ENCODE data around the gene MIEN1.
"Not testable (repeated sequence)": the region's sequence is repeated elsewhere in the genome, so short reads cannot be mapped to it uniquely, and the experiment has no call there.

Gene MIEN1, protein sequence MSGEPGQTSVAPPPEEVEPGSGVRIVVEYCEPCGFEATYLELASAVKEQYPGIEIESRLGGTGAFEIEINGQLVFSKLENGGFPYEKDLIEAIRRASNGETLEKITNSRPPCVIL

DNA sequence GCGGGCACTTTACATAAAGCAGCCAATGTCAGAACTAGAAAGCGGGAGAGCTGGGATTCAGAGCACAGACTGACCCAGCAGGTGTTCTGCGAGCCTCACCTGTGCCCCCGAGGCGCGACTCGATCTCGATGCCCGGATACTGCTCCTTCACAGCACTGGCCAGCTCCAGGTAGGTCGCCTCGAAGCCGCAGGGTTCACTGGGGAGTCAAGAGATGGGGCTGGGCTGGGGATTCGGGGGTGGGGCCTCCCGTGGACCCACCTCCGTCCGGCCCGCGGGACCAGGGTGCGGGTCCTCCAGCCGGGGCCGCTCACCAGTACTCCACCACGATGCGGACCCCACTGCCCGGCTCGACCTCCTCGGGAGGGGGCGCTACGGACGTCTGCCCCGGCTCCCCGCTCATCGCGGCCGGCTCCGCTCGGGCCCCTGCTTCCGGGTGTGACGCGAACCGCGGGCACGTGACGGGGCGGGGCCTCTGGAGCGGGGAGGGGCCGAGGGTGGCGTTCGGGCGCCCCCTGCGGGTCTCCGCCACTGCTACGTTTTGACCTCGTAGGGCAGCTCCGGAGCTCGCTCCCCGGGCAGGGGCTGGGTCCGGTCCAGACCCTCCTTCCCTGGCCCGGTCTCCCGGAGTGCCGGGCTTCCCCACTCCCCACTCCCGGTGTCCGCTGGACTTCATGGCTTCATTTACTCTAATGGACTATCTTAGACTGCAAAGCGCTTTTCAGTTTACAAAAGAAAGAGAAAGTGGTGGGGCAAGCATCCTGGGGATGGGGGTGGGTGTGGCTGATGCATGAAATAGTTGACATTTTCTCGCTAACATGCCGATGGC lies at the start of gene MIEN1:
Gene MIEN1 (minus strand): TSS at position 438 of the 827 bp plus-strand sequence. CDS start 37 bp downstream, at position 401.
- peak; percentile 84 for DNase-seq (ENCODE audit: low spot score)

DNA sequence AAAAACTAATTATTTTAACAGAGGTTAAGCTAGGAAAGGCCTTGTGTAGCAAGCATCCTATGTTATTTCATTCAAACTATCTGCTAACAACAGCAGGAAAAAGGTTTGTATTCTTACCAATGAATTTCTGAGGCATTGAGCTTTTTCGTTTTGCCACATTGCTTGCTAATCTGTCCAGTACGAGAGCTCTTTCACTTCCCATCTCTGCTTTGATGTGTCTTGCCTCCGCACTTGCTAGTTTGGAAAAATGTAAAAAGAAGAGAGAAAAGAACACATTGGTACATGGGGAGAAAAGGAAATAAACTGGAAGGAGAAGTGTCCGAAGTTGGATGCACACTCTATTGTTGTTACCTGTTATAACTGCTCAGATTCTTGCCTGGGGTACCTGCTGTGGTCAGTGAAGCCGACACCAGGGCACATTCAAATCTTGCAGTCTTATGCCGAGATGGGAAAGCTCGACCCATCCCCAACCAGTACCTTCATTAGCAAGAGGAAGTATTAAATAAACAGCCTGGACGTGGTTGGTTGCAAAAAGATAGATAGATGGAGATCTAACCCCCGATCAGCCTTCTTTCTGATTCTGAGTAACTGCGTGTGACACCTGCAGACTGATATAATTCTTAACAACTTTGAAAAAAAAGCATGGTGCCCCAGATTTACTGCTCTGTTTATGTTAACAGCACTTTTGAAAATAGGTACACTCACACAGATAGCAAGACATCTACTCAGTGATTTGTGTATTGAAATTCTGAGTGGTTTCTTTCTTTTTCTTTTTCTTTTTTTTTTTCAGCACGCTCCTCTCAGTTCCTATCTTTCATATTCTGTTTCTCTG lies 47.4 kb upstream of the MIEN1 start:
- no peak for DNase-seq (ENCODE audit: low spot score)

DNA sequence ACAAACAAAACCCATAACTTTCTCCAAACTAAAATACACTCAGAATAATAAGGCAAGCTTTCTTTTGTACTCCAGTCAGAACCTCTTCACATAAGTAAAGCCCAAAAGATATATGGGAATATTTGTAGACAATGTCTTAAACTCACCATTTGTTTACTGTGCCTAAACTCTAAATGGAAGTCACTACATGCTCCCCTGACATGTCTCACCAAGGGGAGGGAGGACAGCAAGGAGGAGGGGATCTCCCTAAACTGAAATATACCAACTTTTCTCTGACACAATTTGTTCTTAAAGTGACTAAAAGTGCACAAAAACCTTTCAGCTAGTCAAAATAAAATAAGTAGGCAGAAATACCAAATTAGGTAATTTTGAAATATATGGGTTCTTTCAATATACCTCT lies 45.9 kb upstream of the MIEN1 start:
- no peak for DNase-seq (ENCODE audit: low spot score)

DNA sequence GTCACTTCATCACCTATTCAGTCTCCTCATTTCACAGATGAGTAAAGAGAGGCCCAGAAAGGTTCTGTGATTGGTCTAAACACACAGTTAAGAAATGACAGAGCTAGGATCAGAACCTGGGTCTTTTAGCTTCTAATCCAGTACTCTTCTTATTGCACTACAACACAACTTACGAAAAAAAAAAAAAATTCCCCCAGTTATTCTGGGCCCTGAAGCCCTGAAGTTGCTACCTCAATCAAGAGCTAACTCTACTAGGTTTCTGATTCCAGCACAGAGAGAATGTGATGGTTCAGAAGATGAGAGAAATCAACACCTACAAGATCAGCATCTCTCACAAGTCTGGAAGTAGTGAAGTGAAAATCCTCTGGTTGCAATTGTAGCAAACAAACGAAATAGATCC lies 44.7 kb upstream of the MIEN1 start:
- no peak for DNase-seq (ENCODE audit: low spot score)

DNA sequence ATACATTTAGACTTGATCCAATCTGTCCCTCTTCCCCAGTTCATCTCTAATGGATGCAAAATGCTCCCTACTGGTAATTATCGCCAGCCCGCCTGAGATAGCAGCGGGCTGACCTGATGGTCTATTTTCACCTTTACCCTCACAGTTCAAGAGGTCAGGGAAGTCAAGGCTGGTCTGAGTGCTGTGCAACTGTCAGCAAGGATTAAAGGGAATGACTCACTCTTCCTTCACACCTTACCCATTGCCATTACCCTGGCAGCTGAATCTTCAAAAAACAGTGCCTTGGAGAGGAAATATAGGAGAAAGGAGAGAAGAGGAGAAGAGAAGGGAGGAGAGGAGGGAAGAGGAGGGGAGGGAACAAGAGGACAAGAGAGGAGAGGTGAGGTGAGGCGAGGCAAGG lies 43.7 kb upstream of the MIEN1 start:
- no peak for DNase-seq (ENCODE audit: low spot score)

DNA sequence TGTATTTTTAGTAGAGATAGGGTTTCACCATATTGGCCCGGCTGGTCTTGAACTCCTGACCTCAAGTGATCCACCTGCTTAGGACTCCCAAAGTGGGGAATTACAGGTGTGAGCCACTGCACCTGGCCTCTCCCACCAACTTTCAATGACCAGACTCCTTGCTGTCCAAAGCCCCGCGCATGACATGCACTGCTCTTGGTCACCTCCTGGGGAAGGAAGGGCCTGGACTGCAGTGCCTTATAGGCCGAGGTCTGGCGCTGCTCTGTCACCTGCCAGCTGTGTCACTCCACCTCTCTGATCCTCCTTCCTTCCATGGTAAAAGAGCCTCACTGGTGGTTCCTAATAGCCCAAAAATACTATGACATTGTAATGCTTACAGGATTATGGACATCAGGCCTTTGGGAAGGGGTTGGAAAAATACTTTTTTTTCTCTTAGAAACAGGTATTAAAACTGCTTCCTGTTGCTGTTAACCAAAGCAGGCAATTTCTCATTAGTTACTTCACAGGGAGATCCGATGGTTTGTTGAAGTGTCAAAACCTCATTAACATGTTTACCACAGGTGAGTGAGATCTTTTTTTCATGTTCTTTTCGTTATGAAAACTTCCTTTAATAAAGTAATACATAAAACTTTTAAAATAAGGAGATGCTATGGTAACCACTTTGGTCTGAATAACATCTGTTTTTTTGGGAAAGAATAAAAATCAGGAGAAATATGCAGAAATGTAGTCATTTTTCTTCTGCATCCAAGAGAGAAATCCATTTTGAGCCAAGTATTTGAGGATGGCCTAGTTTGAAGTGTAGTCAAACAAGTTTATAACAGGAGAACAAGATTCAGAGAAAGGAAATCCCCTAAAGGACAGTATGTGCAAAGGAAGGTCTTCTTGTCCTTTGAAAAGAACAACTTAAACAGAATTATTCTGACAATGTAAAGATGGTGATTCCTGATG lies 42.9 kb upstream of the MIEN1 start:
- no peak for DNase-seq (ENCODE audit: low spot score)

DNA sequence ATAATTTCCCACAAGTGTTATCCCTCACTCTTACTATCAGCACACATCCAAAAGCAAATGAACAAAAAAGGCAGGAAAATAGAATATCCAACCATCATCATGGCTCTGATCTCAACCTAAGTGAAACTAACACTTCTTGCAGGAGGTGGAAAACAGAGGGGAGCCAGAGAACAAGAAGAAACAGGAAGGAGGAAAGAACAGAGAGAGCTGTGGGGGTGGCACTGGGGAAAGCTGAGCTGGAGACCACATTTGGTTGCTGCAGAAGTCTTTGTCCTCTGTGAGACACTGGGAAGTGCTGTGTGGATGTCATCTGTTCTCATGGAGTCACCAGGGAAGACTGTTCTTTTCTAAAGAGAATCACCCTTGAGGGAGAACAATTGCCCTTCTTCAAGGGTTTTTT lies 42.1 kb upstream of the MIEN1 start:
- DNase-seq (ENCODE audit: low spot score), result no peak

DNA sequence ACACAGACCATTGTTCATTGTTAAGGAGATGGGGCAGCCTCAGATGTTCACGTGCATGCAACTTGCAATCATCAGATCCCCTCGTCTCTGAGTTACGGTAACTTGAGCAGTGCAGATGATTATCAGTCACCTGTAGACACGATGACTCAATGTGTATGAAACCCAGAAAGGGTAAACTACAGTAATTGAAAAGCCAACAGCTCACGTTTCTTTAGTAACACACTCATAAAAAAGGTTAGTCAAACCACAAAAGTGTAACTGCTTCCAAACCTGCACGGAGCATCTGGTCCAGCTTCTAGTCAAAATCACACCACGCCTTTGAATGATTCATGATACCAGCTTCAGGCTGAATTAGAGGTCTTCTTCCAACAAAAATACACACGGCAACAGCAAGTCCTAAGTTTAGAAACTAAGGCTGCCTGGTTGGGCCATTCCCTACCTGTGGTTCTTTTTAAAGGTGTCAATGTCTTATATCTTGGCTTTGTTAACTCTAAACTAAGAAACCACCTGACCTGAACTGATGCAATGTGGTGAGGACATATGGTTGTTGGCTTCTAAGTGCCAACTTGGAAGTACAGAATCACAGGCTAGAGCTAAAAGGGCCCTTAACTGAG lies 39.7 kb upstream of the MIEN1 start:
- no peak for DNase-seq (ENCODE audit: low spot score)

DNA sequence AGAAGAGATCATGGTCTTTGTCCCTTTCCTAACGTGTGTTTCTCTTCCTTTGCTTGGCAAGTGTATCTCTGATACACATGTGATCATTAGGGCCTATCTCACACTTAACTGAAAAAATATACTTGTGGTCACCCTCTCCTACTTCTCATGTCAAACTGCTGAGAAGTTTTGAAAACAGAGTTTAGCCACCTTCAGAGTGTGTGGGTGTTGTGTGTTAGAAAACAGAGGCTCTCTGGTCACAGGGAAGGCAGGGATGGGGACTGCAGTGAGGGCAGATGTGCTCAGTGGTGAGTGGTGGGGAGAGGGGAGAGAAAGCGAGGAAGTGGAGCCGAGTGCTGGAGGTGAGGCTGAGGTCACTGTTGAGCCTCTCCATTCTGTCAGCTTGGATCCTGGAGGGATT lies 36.8 kb upstream of the MIEN1 start:
- DNase-seq (ENCODE audit: low spot score), result no peak

DNA sequence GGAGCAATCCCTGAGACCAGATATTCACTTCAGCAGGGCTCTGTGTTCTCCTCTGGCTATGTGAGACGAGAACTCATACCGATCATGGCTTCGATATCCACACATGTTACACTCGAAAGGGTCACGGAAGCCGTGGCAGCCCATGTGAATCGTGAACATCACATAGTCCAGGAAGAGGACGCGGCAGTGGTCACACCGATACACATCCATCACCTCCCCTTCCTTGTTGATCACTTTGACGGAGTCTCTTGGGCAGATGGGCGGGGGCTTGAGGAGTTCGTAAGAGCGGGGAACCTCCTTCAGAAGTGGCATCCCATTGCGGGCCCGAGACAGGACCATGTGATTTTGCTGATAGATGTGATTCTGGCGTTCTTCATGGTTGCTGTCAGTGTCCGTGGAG lies 35.4 kb upstream of the MIEN1 start:
- DNase-seq (ENCODE audit: low spot score), result no peak

DNA sequence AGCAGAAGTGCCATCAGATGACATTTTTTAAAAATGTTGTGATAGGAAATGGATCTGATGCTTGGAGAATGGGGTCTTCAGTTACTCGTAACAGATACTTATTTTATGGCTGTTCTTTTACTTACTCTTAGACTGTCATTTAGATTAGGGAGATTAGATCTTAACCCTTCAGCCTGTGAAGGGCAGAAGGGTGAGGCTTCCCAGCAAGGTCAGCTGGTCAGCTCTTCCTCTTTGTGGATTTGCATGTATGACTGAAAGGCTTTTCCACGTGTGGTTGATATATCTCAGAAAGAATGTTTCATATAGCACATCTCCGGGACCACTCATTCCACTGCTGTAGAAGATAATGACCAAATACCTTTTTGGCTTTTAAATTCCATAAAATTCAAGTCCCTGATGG lies 34.8 kb upstream of the MIEN1 start:
- no peak for DNase-seq (ENCODE audit: low spot score)

DNA sequence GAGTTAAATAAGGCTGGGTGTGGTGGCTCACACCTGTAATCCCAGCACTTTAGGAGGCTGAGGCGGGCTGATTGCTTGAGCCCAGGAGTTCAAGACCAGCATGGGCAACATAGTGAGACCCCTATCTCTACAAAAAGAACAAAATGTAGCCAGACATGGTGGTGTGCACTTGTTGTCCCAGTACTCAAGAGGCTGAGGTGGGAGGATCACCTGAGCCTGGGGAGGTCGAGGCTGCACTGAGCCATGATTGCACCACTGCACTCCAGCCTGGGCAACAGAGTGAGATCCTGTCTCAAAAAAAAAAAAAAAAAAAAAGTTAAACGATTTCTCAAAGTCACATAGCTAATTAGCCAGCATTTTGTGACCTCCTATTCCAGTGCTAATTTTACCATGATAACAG lies 33.8 kb upstream of the MIEN1 start:
- not testable (repeated sequence) for DNase-seq (ENCODE audit: low spot score)

DNA sequence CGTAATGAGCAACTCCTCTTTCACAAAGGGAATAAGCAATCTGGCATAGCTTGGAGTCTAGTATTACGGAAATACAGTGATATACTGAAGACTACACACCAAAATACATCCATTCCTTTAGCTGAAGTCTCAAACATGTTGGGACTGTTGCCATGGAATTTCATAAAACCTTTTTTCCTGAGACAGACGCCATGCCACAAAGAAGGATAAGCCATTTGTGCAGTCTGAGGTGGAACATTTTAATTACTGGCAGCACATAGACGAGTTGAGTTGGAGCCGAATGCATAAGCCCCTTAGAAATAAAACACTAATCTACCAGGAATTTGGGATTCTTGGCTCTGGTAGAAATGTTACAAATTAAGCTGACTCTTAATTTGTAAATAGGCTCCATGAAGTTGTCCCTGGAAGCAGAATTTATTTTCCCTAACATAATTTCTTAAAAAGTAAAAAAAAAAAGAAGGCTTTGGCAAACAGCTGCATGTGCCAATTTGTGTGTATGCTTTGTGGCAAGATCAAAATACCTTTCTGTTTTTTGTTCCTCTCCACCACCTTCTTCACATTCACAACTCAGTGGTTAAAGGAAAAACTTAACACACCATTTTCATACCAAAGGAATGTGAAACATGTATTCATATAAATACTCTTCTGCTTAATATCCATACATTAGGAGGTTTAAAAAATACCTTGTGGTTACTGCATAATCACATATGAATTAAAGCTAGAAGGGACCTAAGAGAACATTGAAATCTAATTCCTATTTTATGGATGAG lies 32.9 kb upstream of the MIEN1 start:
- DNase-seq (ENCODE audit: low spot score), result no peak

DNA sequence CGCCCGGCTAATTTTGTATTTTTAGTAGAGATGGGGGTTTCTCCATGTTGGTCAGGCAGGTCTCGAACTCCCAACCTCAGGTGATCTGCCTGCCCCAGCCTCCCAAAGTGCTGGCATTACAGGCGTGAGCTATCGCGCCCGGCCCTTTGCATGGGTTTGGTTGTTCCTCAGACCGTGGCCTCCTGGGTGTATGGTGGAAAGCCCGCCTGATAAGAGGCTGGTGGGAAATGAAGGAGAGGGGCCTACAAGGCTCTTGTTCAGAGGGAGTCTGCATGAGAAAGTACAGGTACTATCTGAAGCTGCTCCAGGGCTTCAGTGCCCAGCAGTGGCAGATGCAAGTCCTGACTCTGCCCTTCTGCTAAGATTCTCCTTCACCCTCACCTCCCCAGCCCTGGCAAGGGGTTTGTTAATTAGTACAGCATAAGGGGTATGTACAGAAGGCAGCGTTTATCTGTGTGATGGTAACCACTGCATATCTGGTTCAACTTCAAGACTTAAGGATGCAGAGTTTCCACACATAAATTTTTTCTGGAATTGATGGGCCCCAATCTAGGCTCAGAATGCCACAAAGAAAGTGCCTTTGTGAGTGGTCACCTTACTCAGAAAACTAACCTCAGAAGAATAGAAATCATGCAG lies 31.6 kb upstream of the MIEN1 start:
- DNase-seq (ENCODE audit: low spot score), result no peak

DNA sequence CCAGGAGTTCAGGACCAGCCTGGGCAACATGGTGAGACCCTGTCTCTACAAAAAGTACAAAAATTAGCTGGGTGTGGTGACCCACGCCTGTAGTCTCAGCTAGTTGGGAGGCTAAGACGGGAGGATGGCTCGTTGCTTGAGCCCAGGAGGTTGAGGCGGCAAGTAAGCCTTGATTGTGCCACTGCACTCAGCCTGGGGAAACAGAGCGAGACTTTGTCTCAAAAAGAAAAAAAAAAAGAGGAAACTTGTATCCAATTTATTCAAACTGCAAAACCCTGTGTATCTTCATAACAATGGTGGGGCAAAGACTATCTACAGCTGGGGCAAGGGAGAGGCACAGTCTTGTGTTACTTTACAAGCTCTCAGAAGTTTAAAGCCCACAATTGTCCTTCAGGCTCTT lies 28.9 kb upstream of the MIEN1 start:
- DNase-seq (ENCODE audit: low spot score), result no peak

DNA sequence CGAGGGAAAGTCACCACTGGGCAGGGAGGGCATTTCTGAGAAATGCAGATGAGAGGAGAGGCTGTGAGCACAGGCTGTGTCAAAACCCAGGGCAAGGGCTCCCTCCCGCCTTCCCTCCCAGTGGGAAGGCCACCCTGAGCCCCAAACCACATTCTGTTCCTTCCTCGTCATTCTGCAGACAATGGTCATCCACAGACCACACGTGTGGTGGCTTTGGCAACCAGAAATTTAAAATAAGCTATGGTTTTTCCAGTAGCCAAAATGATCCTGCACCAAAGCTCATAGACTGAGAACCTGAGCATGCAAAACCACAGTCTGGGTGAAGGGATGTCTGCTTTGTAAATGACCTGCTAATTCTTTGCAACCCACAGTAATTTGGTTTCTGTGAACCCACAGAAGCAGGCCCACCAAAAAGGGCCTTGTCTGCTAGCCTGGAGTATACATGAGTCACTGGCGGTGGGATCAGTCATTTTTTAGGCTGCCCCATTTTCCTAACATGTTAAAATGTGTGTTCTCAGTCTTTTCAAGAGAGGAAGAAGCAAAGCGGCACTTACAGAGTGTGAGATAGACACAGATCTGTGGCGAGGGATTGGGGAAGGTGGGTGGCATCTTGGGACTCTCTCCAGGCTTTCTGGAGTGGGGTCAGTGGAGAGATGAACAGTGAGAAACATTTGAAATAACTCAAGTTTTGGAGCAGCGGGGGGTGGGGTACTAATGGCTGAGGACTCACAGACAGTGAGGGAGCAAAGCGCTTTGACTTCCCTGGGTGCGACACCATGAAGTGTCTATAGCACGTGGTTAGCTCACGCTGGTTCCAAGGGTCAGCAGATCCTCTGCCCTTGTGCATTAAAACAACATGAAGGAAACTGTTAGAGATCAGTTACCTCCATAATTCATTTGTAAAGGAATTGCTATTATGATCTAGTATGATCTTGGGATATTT lies 27.9 kb upstream of the MIEN1 start:
- no peak for DNase-seq (ENCODE audit: low spot score)

DNA sequence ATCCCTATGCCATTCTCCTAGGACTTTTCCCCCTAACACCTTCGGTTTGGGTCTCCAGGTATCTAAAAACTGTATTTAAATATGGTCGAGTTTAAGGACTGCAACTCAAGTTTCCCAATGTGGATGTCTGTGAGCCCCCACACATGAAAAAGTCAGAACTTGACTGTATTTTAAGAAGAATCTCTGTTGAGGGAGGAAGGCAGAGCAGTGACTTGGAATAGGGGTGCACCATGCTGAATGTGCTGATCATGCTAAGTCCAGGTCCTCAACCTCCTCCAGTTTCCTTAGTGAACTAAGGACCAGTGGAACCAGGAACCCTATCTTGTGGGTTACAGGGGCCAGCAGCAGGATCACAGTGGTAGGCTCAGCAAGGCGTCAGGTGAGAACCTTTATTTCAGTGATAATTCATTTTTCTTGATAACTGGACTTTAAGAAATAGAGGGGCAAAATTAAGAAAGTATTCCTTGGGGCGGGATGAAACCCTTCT lies 26.9 kb upstream of the MIEN1 start:
- no peak for DNase-seq (ENCODE audit: low spot score)

DNA sequence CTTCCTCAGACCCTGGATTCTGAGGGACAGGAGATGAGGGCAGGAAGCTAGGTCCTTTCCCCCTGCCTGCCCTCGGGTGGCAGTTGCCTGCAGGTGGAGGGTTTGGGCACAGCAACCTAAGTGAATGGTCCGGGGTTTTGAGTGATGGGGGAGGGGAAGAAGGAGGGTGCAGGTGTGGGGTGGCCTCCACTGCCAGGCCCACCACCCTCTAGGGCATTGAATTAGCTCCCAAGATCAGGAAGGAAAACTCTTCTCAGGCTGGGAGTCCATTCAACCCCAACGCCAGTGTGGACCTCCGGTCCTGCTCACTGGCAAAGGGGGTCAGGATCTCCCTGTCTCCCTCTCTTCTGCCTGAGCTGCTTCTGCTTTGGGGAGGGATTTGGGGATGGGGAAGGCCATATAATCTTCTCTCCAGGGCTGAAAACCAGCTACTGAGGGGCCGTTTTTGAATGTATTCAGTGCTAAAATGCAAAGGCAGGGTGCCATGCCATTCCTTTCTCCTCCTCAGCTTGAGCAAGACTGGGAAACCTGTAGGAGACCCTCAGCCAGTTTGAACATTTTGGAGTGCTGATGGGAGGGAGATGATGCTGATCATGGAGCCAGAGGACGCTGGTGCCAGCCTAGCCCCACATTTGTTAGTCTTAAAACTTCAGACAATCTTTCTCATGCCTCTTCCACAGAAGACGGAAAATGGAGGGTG lies 26.2 kb upstream of the MIEN1 start:
- no peak for DNase-seq (ENCODE audit: low spot score)

Measured in cerebellar cortex (tissue), 1 donor.